H1 (cell line): ENCODE measurements around the gene CMTM5.

Experiments
- ATF2 ChIP-seq: IDR thresholded peaks from 2 replicates; pipeline ENCODE4 v1.6.1; 2012; ENCODE audit warnings: low read length, inconsistent platforms
- CTCF ChIP-seq, 3 experiments: IDR thresholded peaks; 1 replicate in 2 of 3; 2 replicates in 1 of 3; pipeline versions ENCODE4 v1.5.1 to v1.6.1; 2011; ENCODE audit warnings: low read length in 3 of 3, mild to moderate bottlenecking in 3 of 3, inconsistent platforms in 2 of 3, low read depth in 1 of 3, moderate library complexity in 1 of 3; ENCODE audit not compliant: insufficient read depth in 1 of 3; ENCODE audit errors: control extremely low read depth in 1 of 3
- EP300 ChIP-seq, 2 experiments: IDR thresholded peaks; 1 replicate in 1 of 2; 2 replicates in 1 of 2; pipeline ENCODE4 v1.6.1; 2011 to 2012; ENCODE audit warnings: low read depth in 2 of 2, low read length in 2 of 2, mild to moderate bottlenecking in 2 of 2, borderline replicate concordance in 1 of 2, inconsistent platforms in 1 of 2, moderate library complexity in 1 of 2
- JUN ChIP-seq: IDR thresholded peaks from 2 replicates; pipeline ENCODE4 v1.6.1; 2011; ENCODE audit warnings: low read depth, mild to moderate bottlenecking, improper control_type of control experiment, low read length
- POLR2A ChIP-seq, 2 experiments: IDR thresholded peaks; 1 replicate in 1 of 2; 2 replicates in 1 of 2; pipeline ENCODE4 v1.6.1; 2011; ENCODE audit warnings: low read depth in 2 of 2, low read length in 2 of 2, mild to moderate bottlenecking in 2 of 2; ENCODE audit errors: control extremely low read depth in 1 of 2
- POLR2AphosphoS5 ChIP-seq: IDR thresholded peaks from 2 replicates; pipeline ENCODE4 v1.6.1; 2011; ENCODE audit warnings: low read depth, low read length
- RXRA ChIP-seq: IDR thresholded peaks from 2 replicates; pipeline ENCODE4 v1.6.1; 2011; ENCODE audit warnings: low read depth, mild to moderate bottlenecking, low read length, moderate library complexity; ENCODE audit not compliant: insufficient read depth
- TAF1 ChIP-seq: IDR thresholded peaks from 2 replicates; pipeline ENCODE4 v1.6.1; 2011; ENCODE audit warnings: mild to moderate bottlenecking, low read depth, low read length

GRCh38 chr14:23396781-23397407 is 20.0 kb downstream of the CMTM5 start:
- TF ChIP-seq RXRA (no peak), POLR2AphosphoS5 (no peak), EP300 (IDR thresholded peaks at IDR 0.05; ENCODE audit: borderline replicate concordance in 1 of 2, low read depth in 2 of 2, low read length in 2 of 2) (no peak), CTCF (IDR thresholded peaks at IDR 0.05; ENCODE audit: control extremely low read depth in 1 of 3, insufficient read depth in 1 of 3, low read depth in 1 of 3, low read length in 3 of 3) (no peak), POLR2A (IDR thresholded peaks at IDR 0.05; ENCODE audit: control extremely low read depth in 1 of 2, low read depth in 2 of 2, low read length in 2 of 2) (no peak), TAF1 (no peak), ATF2 (no peak), JUN (no peak)
